ENCODE data around the gene BHLHE23. TPM values are rescaled to one million over a fixed set of nuclear protein-coding genes. Genes with fewer than 3 reads are reported as not detected.
A peak's percentile ranks its signal among the peaks of the same experiment; 100 is the strongest.

BHLHE23 gene
- total and polyA plus RNA-seq, 5 donors = not detected

DNA sequence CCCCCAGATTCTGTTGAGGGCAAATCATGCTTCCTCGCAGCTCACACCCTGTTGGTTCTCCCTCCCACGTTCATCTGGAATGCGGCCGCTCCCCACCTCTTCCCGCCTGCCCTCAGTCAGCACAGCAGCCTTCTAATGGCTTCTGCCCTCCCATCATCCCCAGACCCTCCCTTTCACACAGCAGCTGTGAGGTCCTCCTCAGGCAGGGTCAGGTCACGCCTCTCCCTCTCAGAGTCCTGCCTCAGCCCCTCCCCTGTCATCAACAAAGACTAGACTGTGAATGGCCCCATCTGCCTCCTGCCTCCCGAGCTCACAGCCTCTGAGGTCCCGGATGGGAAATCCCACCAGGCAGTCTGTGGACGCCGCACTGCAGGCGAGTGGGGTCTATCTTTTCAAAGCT, 7.9 kb upstream of the BHLHE23 start:
- no peak overlapping the region for H3K27ac ChIP-seq (ENCODE audit: low read length)
- DNase-seq (peak in 1 of 3 donors; percentile 17), ATAC-seq (no peak)
- no peaks in the 10 kb centered on the region for H3K4me1 ChIP-seq (ENCODE audit: control insufficient read depth, insufficient read depth, low read length)
- peaks cover 5% of the 10 kb centered on the region for H3K9me3 ChIP-seq (ENCODE audit: control insufficient read depth, low read length)
- no peaks in the 10 kb centered on the region for H3K27me3 ChIP-seq (ENCODE audit: control insufficient read depth, insufficient read depth)
- 5% methylated on average over 11 of the region's 11 CpGs for WGBS
- intact Hi-C loops (cut with DNase I) = loop anchor here in 1 of 4 donors (10.0 kb wide), 1 partner anchor 140 kb away; no protein-coding TSS in a partner anchor
- H3K4me3 ChIP-seq (ENCODE audit: low read length) = no peak overlapping the region

DNA sequence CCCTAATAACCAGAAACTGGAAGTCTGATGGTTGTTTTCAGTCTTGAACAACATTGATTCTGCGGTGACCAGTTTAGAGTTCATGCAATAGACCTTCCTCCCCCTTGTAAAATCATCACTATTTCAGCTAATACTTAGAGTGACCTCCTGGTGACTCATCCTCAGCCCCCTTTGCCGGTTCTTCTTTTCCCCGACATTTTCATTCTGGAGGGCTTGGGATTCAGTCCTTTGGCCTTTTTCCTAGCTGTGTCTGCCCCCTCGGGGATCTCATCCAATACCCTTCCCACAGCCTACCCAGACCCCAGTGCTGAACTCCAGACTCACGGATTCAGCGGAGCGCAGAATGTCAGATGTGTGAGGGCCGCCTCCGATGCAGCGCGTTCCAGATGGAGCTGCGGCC, 7.5 kb upstream of the BHLHE23 start:
- H3K27me3 ChIP-seq (ENCODE audit: control insufficient read depth, insufficient read depth) = no peaks in the 10 kb centered on the region
- intact Hi-C loops (cut with DNase I) = loop anchor here in 1 of 4 donors (10.0 kb wide), 1 partner anchor 139 kb away; no protein-coding TSS in a partner anchor

DNA sequence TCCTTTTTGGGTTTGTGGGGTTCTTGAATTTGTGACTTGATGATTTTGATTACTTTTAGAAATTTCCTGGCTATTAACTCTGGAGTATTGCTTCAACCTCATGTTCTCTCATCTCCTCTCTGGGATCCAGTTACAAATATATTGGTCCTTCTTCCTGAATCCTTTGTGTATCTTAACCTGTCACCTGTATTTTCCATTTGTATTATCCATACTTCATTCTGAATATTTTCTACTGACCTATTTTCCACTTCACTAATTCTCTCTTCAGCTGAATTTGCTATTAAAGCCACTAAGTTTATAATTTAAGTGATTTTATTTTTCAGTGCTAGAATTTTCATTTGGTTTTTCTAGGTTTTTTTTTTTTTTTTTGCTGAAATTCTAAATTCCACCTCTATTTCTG, 6.4 kb upstream of the BHLHE23 start:
- no peak for ATAC-seq
- no peaks in the 10 kb centered on the region for H3K27me3 ChIP-seq (ENCODE audit: control insufficient read depth, insufficient read depth)
- H3K4me1 ChIP-seq (ENCODE audit: control insufficient read depth, insufficient read depth, low read length) = no peaks in the 10 kb centered on the region
- intact Hi-C loops (cut with DNase I) = loop anchor here in 1 of 4 donors (10.0 kb wide), 1 partner anchor 138 kb away; no protein-coding TSS in a partner anchor
- no peak overlapping the region for H3K4me3 ChIP-seq (ENCODE audit: low read length)
- DNase-seq = no peak
- H3K9me3 ChIP-seq (ENCODE audit: control insufficient read depth, low read length) = peaks cover 5% of the 10 kb centered on the region
- H3K27ac ChIP-seq (ENCODE audit: low read length) = no peak overlapping the region

More for the DNA sequence above, 7.5 kb upstream of the BHLHE23 start:
- DNase-seq (peak in 1 of 3 donors; percentile 18), ATAC-seq (no peak)
- WGBS = 15% methylated on average over 12 of the region's 12 CpGs
- peaks cover 5% of the 10 kb centered on the region for H3K9me3 ChIP-seq (ENCODE audit: control insufficient read depth, low read length)
- H3K27ac ChIP-seq (ENCODE audit: low read length) = no peak overlapping the region
- H3K4me3 ChIP-seq (ENCODE audit: low read length) = no peak overlapping the region
- no peaks in the 10 kb centered on the region for H3K4me1 ChIP-seq (ENCODE audit: control insufficient read depth, insufficient read depth, low read length)

DNA sequence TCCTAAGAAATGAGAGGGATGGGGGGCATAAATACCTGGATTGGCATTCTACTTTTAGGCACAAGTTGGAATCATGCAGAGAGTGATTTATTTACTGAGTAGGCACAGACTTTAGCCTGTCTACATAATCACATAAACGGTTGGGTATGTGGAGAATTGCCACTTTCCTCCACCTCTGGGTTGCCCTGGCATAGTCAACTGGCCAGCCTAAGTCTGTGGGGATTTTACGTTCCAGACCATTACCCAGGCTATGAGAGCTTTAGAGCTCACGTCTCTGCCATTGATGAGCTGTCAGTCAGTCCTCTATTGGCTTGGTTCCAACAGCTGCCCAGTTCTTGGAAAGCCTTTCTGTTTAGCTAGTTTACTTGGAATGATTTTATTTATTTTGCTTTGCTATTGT, 5.0 kb upstream of the BHLHE23 start:
- ATAC-seq (no peak), DNase-seq (peak in 1 of 3 donors; percentile 5)
- Histone ChIP-seq H3K4me1 (ENCODE audit: control insufficient read depth, insufficient read depth, low read length) (no peaks in the 10 kb centered on the region), H3K27ac (ENCODE audit: low read length) (no peak overlapping the region), H3K9me3 (ENCODE audit: control insufficient read depth, low read length) (peaks cover 5% of the 10 kb centered on the region), H3K27me3 (ENCODE audit: control insufficient read depth, insufficient read depth) (no peaks in the 10 kb centered on the region), H3K4me3 (ENCODE audit: low read length) (no peak overlapping the region)
- 40% methylated on average over 3 of the region's 3 CpGs for WGBS
- intact Hi-C loops (cut with DNase I) = loop anchor here in 1 of 4 donors (10.0 kb wide), 1 partner anchor 137 kb away; no protein-coding TSS in a partner anchor

DNA sequence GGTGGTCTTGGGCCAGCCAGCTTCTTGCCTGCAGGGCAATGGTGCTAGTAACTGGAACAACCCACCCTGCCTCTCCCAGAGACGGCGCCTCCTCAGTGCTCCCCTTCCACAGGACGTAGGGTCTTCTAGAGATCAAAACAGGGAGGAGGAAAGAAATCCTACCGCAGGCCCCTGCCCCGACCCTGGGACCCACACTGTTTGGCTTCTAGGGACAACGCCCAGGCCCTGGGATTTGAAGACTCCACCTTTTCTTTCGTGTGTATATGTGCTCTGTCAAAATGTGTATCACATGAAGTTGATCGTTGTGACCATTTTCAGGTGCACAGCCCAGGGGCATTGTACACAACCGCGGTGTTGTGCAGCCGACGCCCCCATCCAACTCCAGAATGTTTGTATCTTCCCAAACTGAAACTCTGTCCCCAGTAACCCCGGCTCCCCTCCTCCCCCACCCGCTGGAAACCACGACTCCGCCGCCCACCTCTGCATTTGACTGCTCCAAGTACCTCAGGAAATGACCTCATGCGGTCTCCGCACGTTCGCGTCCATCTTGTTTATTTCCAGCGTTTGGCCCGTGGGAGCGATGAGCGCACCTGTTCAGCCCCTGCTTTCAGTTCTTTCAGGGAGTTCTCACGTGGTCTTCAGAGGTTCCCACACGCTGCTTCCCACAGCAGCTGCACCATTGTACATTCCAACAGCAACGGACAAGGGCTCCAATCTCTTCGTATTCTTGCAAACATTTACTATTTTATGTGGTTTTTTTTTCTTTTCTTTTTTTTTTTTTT, 3.4 kb upstream of the BHLHE23 start:
- Histone ChIP-seq H3K4me1 (ENCODE audit: control insufficient read depth, insufficient read depth, low read length) (no peaks in the 10 kb centered on the region), H3K4me3 (ENCODE audit: low read length) (no peak overlapping the region), H3K9me3 (ENCODE audit: control insufficient read depth, low read length) (peaks cover 5% of the 10 kb centered on the region), H3K27ac (ENCODE audit: low read length) (no peak overlapping the region), H3K27me3 (ENCODE audit: control insufficient read depth, insufficient read depth) (no peaks in the 10 kb centered on the region)
- 18% methylated on average over 30 of the region's 30 CpGs for WGBS
- ATAC-seq (no peak), DNase-seq (peak in 2 of 3 donors; percentile 37 to 51)
- intact Hi-C loops (cut with DNase I) = loop anchor here (2.0 to 10.0 kb wide), 5 partner anchors 37 to 138 kb away; no protein-coding TSS in a partner anchor

DNA sequence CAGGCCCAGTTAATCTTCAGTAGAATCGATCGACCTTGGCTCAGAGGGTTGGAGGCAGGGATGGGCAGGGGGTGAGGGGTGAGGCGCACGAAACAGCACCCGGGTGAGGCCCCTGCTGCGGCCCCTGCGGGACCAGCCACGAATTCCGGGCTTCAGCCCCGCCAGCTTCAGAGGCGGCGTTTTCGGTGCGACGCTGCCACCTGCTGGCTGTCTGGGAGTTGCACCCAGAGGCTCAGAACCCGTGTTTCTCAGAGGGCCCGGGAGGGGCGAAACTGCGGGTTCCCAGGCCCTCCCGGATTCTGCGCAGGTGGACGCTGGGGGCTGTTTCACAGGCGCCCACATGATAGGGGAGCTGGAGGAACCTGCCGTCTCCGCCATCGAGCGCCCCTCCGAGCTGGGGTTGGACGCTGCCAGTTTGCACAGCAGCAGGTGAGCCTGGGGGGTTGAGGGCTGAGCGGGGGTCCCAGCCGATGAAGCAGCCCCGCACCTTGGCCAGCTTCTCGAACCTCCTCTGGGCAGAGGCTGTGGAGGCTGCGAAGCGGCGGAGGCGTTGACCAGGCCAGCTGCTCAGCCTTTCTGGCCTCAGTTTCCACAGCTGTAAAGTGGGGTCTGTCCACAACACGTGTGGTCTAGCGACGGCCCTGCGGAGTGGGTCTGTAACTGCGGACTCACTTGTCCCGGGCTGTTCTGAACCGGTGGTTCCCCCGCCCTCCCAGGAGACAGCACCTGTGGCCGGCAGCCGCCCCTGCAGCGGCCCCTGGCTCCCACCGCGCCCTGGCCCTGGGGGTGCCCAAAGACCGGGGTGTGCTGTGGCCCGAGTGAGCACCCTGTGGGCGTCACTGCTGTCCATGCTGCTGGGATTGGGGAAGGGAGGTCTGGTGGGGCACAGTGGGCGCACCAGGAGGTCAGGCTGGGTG, 2.5 kb upstream of the BHLHE23 start:
- DNase-seq (peak; percentile 74 to 91 (median 89)), ATAC-seq (peak; percentile 78 to 86)
- peaks cover 5% of the 10 kb centered on the region for H3K9me3 ChIP-seq (ENCODE audit: control insufficient read depth, low read length)
- H3K27ac ChIP-seq (ENCODE audit: low read length) = no peak overlapping the region
- no peak overlapping the region for H3K4me3 ChIP-seq (ENCODE audit: low read length)
- no peaks in the 10 kb centered on the region for H3K27me3 ChIP-seq (ENCODE audit: control insufficient read depth, insufficient read depth)
- WGBS = 7% methylated on average over 54 of the region's 54 CpGs
- H3K4me1 ChIP-seq (ENCODE audit: control insufficient read depth, insufficient read depth, low read length) = no peaks in the 10 kb centered on the region
- intact Hi-C loops (cut with DNase I) = loop anchor here in 3 of 4 donors (2.0 to 5.0 kb wide), 4 partner anchors 37 to 137 kb away; no protein-coding TSS in a partner anchor

DNA sequence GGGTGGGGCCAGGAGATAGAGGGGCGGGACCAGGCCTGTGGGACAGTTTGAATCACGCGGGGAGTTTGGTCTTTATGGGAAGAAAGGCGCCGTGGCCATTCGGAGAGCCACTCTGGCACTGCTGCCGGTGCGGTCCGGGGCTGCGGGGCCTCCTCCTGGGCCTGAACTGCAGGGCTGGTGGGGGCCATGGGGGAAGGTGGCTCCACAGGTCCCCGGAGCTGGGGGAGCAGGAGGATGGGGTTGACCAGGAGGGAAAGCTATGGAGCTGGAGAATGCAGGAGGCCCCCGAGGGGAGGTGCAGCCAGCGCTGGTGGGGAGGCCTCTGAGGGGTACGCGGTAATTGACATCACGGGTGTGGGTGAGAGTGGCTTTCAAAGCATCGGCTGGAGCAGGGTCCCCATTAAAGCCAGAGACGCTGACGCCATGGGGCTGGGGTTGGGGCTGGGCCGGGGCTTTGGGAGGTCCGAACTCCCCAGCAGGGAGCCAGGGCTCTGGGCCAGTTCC, 1.8 kb upstream of the BHLHE23 start:
- H3K4me1 ChIP-seq (ENCODE audit: control insufficient read depth, insufficient read depth, low read length) = no peaks in the 10 kb centered on the region
- peak in 1 of 3 donors; percentile 32 for DNase-seq
- WGBS = 9% methylated on average over 21 of the region's 21 CpGs
- no peak overlapping the region for H3K27ac ChIP-seq (ENCODE audit: low read length)
- peak in 1 of 2 donors; percentile 16 for ATAC-seq
- intact Hi-C loops (cut with DNase I) = loop anchor here in 3 of 4 donors (2.0 to 5.0 kb wide), 4 partner anchors 36 to 136 kb away; no protein-coding TSS in a partner anchor
- H3K27me3 ChIP-seq (ENCODE audit: control insufficient read depth, insufficient read depth) = no peaks in the 10 kb centered on the region
- H3K9me3 ChIP-seq (ENCODE audit: control insufficient read depth, low read length) = peaks cover 2% of the 10 kb centered on the region
- H3K4me3 ChIP-seq (ENCODE audit: low read length) = no peak overlapping the region

DNA sequence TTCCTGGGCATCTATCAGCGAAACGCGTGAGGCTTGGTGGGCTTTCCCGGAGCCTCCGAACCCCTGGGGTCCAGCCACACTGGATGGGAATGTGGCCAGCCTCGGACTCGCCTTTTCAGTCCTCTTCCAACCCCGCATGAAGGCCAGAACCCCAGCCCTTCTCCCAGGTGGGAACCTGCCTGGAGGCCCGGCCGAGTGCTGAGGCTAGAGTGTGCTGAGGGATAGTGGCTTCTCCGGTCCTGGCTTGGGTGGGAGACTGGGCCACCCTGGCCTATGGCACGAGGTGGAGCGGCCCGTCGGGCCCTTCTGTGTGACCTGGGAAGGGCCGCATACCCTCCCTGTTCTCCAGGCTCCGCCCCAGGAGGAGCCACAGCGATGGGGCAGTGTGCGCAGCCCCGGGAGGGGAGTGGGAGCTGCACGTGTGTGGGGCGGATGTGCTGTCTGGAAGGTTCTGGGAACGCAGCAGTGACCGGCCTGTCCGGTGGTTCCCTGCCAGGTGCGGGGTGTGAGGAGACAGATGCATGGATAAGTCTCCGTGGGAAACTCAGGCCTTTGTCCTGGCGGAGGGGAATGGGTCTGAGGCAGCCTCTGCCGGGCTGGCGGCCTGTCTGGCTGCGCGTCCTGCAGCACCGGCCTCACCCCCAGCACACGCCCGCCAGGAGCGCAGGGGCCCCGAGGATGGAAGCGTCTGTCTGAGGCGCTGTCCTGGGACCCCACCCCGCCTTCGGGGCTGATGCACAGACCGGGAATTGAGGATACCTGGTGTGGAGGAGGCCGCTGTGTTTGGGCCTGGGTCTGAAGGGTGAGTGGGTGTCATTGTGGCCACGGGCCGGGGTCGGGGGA, 1.1 kb upstream of the BHLHE23 start:
- Histone ChIP-seq H3K4me1 (ENCODE audit: control insufficient read depth, insufficient read depth, low read length) (no peaks in the 10 kb centered on the region), H3K27me3 (ENCODE audit: control insufficient read depth, insufficient read depth) (no peaks in the 10 kb centered on the region), H3K4me3 (ENCODE audit: low read length) (no peak overlapping the region), H3K27ac (ENCODE audit: low read length) (no peak overlapping the region), H3K9me3 (ENCODE audit: control insufficient read depth, low read length) (peaks cover 2% of the 10 kb centered on the region)
- WGBS = 12% methylated on average over 46 of the region's 46 CpGs
- ATAC-seq (no peak), DNase-seq (peak in 2 of 3 donors; percentile 43 to 48)
- intact Hi-C loops (cut with DNase I) = loop anchor here in 3 of 4 donors (2.0 to 5.0 kb wide), 4 partner anchors 35 to 136 kb away; no protein-coding TSS in a partner anchor

DNA sequence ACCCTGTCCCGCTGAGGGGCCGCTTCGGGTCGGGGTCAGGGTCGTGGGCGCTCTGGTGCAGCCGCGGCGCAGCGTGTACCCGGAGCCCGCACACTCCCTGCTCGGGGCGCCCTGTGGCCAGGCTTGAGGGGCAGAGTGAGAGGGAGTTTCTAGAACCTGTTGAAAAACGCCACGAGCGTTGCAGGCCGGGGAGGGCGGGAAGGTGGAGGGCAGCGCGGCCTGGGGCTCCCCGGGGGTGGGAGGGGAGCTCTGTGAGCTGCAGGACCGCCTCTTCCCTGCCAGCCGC, 539 bp upstream of the BHLHE23 start:
- no peak overlapping the region for H3K4me3 ChIP-seq (ENCODE audit: low read length)
- no peaks in the 10 kb centered on the region for H3K27me3 ChIP-seq (ENCODE audit: control insufficient read depth, insufficient read depth)
- 3% methylated on average over 24 of the region's 24 CpGs for WGBS
- no peak overlapping the region for H3K27ac ChIP-seq (ENCODE audit: low read length)
- intact Hi-C loops (cut with DNase I) = loop anchor here in 3 of 4 donors (5.0 kb wide), 3 partner anchors 110 to 135 kb away; no protein-coding TSS in a partner anchor
- no peaks in the 10 kb centered on the region for H3K4me1 ChIP-seq (ENCODE audit: control insufficient read depth, insufficient read depth, low read length)
- DNase-seq (peak in 1 of 3 donors; percentile 46), ATAC-seq (no peak)
- H3K9me3 ChIP-seq (ENCODE audit: control insufficient read depth, low read length) = no peaks in the 10 kb centered on the region

All from right cardiac atrium (tissue), 5 donors.